Activated CD8-positive, alpha-beta memory T cell treated with anti-CD3 and anti-CD28 coated beads for 36 hours (primary cell): ENCODE results near the gene SOD2. TPM values are rescaled to one million over a fixed set of nuclear protein-coding genes. Genes with fewer than 3 reads are reported as not detected.
"Not testable (repeated sequence)": the region's sequence is repeated elsewhere in the genome, so short reads cannot be mapped to it uniquely, and the experiment has no call there.

Source experiments
- CTCF ChIA-PET: fragments of 350-600 bp; sonication (Branson Sonifier 250); formaldehyde crosslinking; loops from one replicate; lab custom pipeline; 2021; ENCODE audit warnings: antibody characterized with exemption; lab: Charles Lee
- POLR2A ChIA-PET: fragments of 350-600 bp; sonication (Branson Sonifier 250); formaldehyde crosslinking; loops from one replicate; lab custom pipeline; 2021; ENCODE audit warnings: antibody characterized with exemption; lab: Charles Lee
- total RNA-seq, 2 experiments: library from RNA; stranded (reverse); gene quantifications; one replicate each; pipeline ENCODE4 v1.2.3, GENCODE V29; 2021

SOD2 gene
- total RNA-seq: 10 to 100 TPM; 89.6 to 91.7 TPM

GRCh38 chr6:159693128-159693893, at the start of gene SOD2:
SOD2 (minus strand) TSS chr6:159693241; CDS start chr6:159693167, 74 bp downstream.
- CTCF ChIA-PET: interaction anchor here (0.5 to 2.5 kb wide), 2 partner anchors 28 to 97 kb away, joined by 4 to 8 read pairs; partner anchors contain the start of gene MRPL18
- POLR2A ChIA-PET: interaction anchor here (0.6 to 1.8 kb wide), 4 partner anchors 11 to 97 kb away, joined by 3 to 10 read pairs (median 4); partner anchors contain the start of genes MRPL18 and WTAP

GRCh38 chr6:159742165-159742564, 49.1 kb upstream of the SOD2 start:
- ChIA-PET POLR2A (no interaction called here), CTCF (no interaction called here)

GRCh38 chr6:159739341-159739740, 46.3 kb upstream of the SOD2 start:
- POLR2A ChIA-PET: interaction anchor here (0.6 kb wide), 1 partner anchor 13 kb away, joined by 4 read pairs; no protein-coding TSS in a partner anchor
- CTCF ChIA-PET: no interaction called here

- ChIA-PET POLR2A (no interaction called here), CTCF (no interaction called here)
Measured at GRCh38 chr6:159736908-159737307, 43.9 kb upstream of the SOD2 start.

DNA sequence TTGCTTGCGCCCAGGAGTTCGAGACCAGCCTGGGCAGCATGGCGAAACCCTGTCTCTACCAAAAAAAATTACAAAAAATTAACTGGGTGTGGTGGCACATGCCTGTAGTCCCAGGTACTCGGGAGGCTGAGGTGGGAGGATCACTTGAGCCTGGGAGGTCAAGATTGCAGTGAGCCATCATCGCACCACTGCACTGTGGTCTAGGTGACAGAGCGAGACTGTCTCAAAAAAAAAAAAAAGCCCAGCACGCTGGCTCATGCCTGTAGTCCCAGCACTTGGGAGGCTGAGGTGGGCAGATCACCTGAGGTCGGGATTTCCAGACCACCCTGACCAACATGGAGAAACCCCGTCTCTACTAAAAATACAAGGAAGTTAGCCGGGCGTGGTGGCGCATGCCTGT, 40.4 kb upstream of the SOD2 start:
- ChIA-PET POLR2A (interaction anchor here (0.7 to 2.0 kb wide), 2 partner anchors 42 to 56 kb away, joined by 4 to 6 read pairs; partner anchors contain the start of gene TCP1), CTCF (interaction anchor here (1.6 kb wide), 1 partner anchor 13 kb away, joined by 3 read pairs; no protein-coding TSS in a partner anchor)

DNA sequence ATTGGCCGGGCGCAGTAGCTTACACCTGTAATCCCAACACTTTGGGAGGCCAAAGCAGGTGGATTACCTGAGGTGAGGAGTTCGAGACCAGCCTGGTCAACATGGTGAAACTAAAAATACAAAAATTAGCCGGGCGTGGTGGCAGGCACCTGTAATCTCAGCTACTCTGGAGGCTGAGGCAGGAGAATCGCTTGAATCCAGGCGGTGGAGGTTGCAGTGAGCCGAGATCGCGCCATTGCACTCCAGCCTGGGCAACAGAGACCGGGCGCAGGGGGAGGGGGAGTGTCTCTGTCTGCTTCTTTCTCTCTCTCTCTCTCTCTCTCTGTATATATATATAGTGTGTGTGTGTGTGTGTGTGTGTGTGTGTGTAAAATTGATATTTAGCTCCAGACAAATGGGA, 39.5 kb upstream of the SOD2 start:
- ChIA-PET POLR2A (interaction anchor here (0.5 kb wide), 1 partner anchor 56 kb away, joined by 3 read pairs; no protein-coding TSS in a partner anchor), CTCF (interaction anchor here (0.8 to 1.6 kb wide), 2 partner anchors 12 to 41 kb away, joined by 3 to 4 read pairs; no protein-coding TSS in a partner anchor)

DNA sequence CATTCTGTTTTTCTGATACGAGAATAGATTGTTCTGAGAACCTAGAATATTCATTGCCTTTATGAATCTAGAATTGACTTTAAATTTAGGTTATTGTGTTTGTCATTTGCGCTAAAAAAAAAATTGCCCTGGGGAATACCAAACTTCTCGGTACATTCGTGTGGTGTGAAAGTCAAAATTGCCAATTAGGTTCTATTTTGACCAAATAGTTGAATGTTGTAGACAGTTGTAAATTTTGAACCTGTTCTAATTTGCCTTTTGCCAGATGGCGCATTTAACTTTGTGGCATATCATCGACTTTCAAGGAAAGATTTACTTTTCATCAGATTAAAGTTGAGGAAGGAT, 37.3 kb upstream of the SOD2 start:
- POLR2A ChIA-PET: interaction anchor here (2.4 kb wide), 1 partner anchor 58 kb away, joined by 15 read pairs; the partner anchor contains the start of gene TCP1
- CTCF ChIA-PET: interaction anchor here (0.8 to 1.2 kb wide), 2 partner anchors 7 to 39 kb away, joined by 3 read pairs; no protein-coding TSS in a partner anchor

- ChIA-PET CTCF (interaction anchor here (0.8 to 1.2 kb wide), 2 partner anchors 8 to 38 kb away, joined by 3 read pairs; no protein-coding TSS in a partner anchor), POLR2A (interaction anchor here (1.2 to 2.4 kb wide), 2 partner anchors 32 to 59 kb away, joined by 4 to 15 read pairs; partner anchors contain the start of genes ACAT2 and TCP1)
Measured at GRCh38 chr6:159729598-159730331, 36.7 kb upstream of the SOD2 start.

GRCh38 chr6:159728531-159728964, 35.5 kb upstream of the SOD2 start:
- POLR2A ChIA-PET: interaction anchor here (0.6 to 2.4 kb wide), 5 partner anchors 33 to 60 kb away, joined by 3 to 15 read pairs (median 3); partner anchors contain the start of genes ACAT2 and TCP1
- CTCF ChIA-PET: no interaction called here

DNA sequence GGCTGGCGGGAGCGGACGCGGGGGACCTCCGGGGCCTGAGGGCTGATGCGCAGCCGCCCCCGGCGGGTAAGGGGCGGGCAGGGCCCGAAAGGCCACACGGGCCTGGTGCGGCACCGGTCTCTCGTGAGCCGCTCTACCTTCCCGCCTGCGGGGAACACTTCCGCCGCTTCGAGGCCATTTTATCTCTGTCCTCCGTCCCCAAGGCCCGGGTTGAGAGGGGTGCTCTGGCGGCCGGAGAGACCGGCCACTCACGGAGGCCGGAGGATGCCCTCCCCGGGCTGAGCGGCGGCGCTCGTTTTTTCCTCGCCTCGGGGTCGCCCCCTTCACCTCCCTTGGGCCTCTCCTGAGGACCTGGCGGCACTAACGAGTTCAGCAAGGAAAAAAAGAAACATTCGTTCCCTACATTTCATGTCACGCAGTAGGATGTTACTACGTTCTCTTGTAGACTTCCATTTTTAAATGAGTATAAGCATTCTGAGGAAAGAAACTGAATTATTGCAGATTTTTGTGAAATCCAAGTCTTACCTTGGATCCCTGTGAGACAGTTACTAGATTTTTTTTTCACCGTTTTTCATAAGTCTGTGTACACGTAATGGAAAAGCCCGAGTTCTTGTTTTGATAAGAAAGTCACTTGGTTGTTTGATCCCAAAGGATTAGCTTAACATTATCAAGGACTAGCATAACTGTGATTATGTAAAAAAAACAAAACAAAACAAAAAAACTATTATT, 34.8 kb upstream of the SOD2 start:
- ChIA-PET POLR2A (interaction anchor here (0.6 to 2.4 kb wide), 9 partner anchors 10 to 63 kb away, joined by 3 to 20 read pairs (median 3); partner anchors contain the start of genes ACAT2, MRPL18 and TCP1), CTCF (interaction anchor here (2.3 kb wide), 1 partner anchor 37 kb away, joined by 10 read pairs; no protein-coding TSS in a partner anchor)

DNA sequence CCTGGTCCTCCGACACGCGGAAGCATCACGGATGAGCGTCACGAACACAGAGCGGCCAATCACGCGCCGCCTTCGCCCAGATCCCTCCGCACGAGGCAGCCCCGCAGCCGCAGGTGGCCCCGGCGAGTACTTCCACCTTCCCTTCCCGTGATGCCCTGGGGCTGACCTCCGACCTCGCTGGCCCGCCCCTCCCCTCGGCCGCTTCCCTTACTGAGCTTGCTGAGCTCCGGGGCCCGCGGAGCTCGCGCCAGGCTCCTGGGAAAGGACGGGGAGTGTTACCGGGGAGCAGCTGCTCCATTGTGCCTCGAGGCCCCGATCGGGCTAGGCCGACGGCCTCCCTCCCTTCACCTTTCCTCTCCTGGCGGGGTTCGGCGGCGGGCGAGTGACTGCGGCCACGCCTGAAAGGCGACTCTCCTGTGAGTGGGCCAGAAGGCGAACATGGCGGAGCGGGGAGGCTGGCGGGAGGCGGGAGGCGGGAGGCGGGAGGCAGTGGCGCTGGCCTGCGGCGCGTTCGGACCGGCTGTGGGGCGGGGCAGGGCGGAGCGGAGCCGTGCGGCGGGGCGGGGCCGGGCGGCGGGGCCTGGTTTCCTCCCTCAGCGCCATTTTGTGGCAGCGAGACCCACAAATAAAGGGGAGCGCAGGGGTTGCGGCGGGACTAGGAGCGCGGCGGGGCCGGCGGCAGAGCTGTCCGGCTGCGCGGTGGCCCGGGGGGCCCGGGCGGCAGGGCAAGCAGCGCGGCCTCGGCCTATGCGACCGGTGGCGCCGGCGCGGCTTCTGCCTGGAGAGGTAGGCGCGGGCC, 34.1 kb upstream of the SOD2 start, which contains the start of gene WTAP:
WTAP (plus strand) TSS at position 589 of the 799 bp plus-strand sequence. CDS start 8,760 bp downstream, outside the sequence.
- POLR2A ChIA-PET: interaction anchor here (0.6 to 2.2 kb wide), 16 partner anchors 11 to 682 kb away, joined by 3 to 20 read pairs (median 4); partner anchors contain the start of genes ACAT2, MRPL18, SOD2 and TAGAP
- CTCF ChIA-PET: interaction anchor here (1.0 to 2.3 kb wide), 4 partner anchors 17 to 202 kb away, joined by 3 to 10 read pairs (median 5); partner anchors contain the start of gene MRPL18

DNA sequence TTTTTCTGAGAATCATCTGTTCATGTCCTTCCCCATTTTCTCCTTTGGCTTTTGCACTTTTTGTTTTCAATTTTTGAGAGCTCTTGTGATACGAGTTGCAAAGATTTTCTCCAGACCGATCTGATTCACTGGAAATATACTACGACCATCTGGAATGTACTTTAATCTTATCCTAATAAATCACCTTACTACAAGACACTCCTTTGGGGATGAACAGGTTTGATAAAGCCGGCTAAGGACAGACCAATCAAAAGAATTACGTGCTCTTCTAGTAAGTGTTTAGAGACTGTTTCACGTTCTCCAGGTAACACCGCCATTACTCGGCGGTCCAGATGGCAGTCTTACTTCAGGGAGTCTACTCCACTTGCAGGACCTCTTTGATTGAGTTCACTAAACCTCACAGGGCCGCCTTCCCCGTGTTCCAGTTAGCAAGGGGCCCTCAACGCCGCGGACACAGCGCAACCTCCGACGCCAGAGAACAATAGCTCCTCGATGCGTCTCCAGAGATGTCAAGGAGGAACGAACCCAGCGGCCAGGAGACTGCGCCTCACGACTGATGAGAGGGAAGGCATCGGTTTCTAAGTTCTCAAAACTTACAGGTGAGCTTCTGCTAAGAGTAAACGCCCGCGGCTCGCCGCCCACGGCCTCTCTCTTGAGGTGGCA, 33.3 kb upstream of the SOD2 start:
- ChIA-PET POLR2A (interaction anchor here (0.6 to 2.2 kb wide), 10 partner anchors 13 to 252 kb away, joined by 3 to 20 read pairs (median 6); partner anchors contain the start of genes ACAT2, IGF2R, MRPL18 and SOD2), CTCF (interaction anchor here (1.0 to 2.3 kb wide), 4 partner anchors 16 to 202 kb away, joined by 3 to 10 read pairs (median 5); partner anchors contain the start of gene MRPL18)

DNA sequence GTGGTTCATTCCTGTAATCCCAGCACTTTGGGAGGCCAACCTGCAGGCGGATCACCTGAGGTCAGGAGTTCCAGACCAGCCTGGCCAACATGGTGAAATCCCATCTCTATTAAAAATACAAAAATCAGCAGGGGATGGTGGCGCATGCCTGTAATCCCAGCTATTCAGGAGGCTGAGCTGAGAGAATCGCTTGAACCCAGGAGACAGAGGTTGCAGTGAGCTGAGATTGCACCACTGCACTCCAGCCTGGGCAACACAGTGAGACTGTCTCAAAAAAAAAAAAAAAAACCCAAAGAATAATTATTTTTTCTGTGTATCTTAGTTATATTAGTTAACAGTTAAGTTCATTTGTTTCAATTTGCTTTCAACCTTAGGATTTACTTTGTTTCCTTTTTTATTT, 32.2 kb upstream of the SOD2 start:
- CTCF ChIA-PET, POLR2A ChIA-PET: not testable (repeated sequence)

GRCh38 chr6:159724778-159725177, 31.7 kb upstream of the SOD2 start:
- CTCF ChIA-PET: no interaction called here
- POLR2A ChIA-PET: interaction anchor here (0.6 kb wide), 1 partner anchor 309 kb away, joined by 7 read pairs; no protein-coding TSS in a partner anchor

- CTCF ChIA-PET: no interaction called here
- POLR2A ChIA-PET: no interaction called here
Measured at GRCh38 chr6:159723259-159723658, 30.2 kb upstream of the SOD2 start.

DNA sequence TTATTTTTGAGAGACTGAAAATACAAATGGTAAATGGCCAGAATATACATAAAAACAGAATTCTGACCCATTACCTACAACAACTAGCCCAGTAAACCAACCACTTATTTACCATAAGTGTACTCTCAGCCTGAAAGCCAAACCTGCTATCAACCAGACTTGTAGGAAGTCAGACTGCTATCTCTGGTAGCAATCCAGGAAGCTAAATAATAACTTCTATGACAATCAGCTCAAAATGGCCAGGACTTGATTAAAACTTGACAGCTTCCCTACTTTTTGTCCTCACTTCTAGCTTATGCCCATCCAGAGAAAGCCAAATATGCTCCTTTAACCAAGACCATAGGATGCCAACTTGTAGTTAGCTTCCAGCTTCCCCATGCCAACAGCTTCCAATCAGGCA, 29.6 kb upstream of the SOD2 start:
- ChIA-PET POLR2A (no interaction called here), CTCF (interaction anchor here (0.8 kb wide), 1 partner anchor 10 kb away, joined by 3 read pairs; no protein-coding TSS in a partner anchor)
